GM23248 (cell line): ENCODE measurements around the gene KDM7A. TPM values are rescaled to one million over a fixed set of nuclear protein-coding genes. Genes with fewer than 3 reads are reported as not detected.

Experiments used
- DNase-seq: peaks from one replicate; pipeline ENCODE4 v3.0.0-alpha.2; 2015
- H2AFZ ChIP-seq: fragments of 200-600 bp; sonication (generic); 2 replicates; pipeline ENCODE4 v1.6.1; 2016; ENCODE audit warnings: antibody characterized with exemption
- H3F3A ChIP-seq: fragments of 200-600 bp; sonication (generic); 2 replicates; pipeline ENCODE4 v1.6.1; 2016; ENCODE audit warnings: mild to moderate bottlenecking, antibody characterized with exemption, mixed run types; ENCODE audit not compliant: insufficient read depth
- H3K27ac ChIP-seq: fragments of 200-600 bp; sonication (generic); 2 replicates; pipeline ENCODE4 v1.5.1; 2016; ENCODE audit warnings: mild to moderate bottlenecking
- H3K27me3 ChIP-seq: fragments of 200-600 bp; sonication (generic); replicated peaks from 2 replicates; pipeline ENCODE4 v1.6.1; 2016; ENCODE audit warnings: mild to moderate bottlenecking; ENCODE audit not compliant: insufficient read depth
- H3K36me3 ChIP-seq: fragments of 200-600 bp; sonication (generic); 2 replicates; pipeline ENCODE4 v1.6.1; 2016; ENCODE audit warnings: low read depth, mild to moderate bottlenecking
- H3K4me1 ChIP-seq: fragments of 200-600 bp; sonication (generic); 2 replicates; pipeline ENCODE4 v1.6.1; 2016; ENCODE audit warnings: mild to moderate bottlenecking; ENCODE audit not compliant: insufficient read depth
- H3K4me2 ChIP-seq: fragments of 200-600 bp; sonication (generic); one replicate; pipeline ENCODE4 v1.6.1; 2016; ENCODE audit warnings: mild to moderate bottlenecking; ENCODE audit not compliant: unreplicated experiment
- H3K4me3 ChIP-seq: fragments of 200-600 bp; sonication (generic); 2 replicates; pipeline ENCODE4 v1.5.1; 2016; ENCODE audit warnings: mild to moderate bottlenecking
- H3K79me2 ChIP-seq: fragments of 200-600 bp; sonication (generic); 2 replicates; pipeline ENCODE4 v1.6.1; 2016; ENCODE audit warnings: mild to moderate bottlenecking; ENCODE audit not compliant: insufficient read depth
- H3K9ac ChIP-seq: fragments of 200-600 bp; sonication (generic); 2 replicates; pipeline ENCODE4 v1.6.1; 2016; ENCODE audit warnings: mild to moderate bottlenecking
- H3K9me2 ChIP-seq: fragments of 200-600 bp; sonication (generic); 2 replicates; pipeline ENCODE4 v1.6.1; 2016; ENCODE audit warnings: mixed run types, mild to moderate bottlenecking, moderate library complexity; ENCODE audit not compliant: insufficient read depth
- H3K9me3 ChIP-seq: fragments of 200-600 bp; sonication (generic); one replicate; pipeline ENCODE4 v1.6.1; 2017; ENCODE audit warnings: low read depth
- H4K20me1 ChIP-seq: fragments of 200-600 bp; sonication (generic); 2 replicates; pipeline ENCODE4 v1.6.0; 2016; ENCODE audit not compliant: insufficient read depth
- EZH2 ChIP-seq: fragments of 200-600 bp; sonication (generic); IDR thresholded peaks from 2 replicates; pipeline ENCODE4 v1.6.1; 2018; ENCODE audit warnings: antibody characterized with exemption, mild to moderate bottlenecking; ENCODE audit not compliant: insufficient read depth, poor library complexity, severe bottlenecking
- EZH2phosphoT487 ChIP-seq: fragments of 200-600 bp; sonication (generic); IDR thresholded peaks from 2 replicates; pipeline ENCODE4 v1.6.1; 2018; ENCODE audit warnings: antibody characterized with exemption, moderate library complexity, mild to moderate bottlenecking, low read depth; ENCODE audit not compliant: insufficient read depth
- WGBS, 2 experiments: methylation state at CpG; one replicate each; pipeline ENCODE4 v1.1.6; 2015 to 2017; ENCODE audit warnings: low lambda C conversion rate in 2 of 2, low coverage in 1 of 2; ENCODE audit errors: missing lambda C conversion rate in 2 of 2; 5-methylcytosine and 5-hydroxymethylcytosine counted together
- in situ Hi-C: fragments of 300-500 bp; cut with MboI; formaldehyde crosslinking; loops from 2 replicates; pipeline ENCODE4 v1.15.0; 2020
- polyA plus RNA-seq: library from polyadenylated mRNA; unstranded; fragments of >200 nt; fragmentation: Nextera tagmentation; extraction: Ambion mirVana; gene quantifications from 2 replicates; pipeline ENCODE4 v1.2.1, GENCODE V29; 2016
- total RNA-seq: library from RNA; depleted of rRNA; stranded (reverse); fragments of >200 nt; shearing (Covaris generic); gene quantifications from 2 replicates; pipeline ENCODE4 v1.2.3, GENCODE V29; 2014

Gene KDM7A
- total and polyA plus RNA-seq, 2 experiments from 2014 or later, result 2.3 to 6.7 TPM

- no peak overlapping the region for H3K4me3 ChIP-seq
- no peak overlapping the region for H3K27ac ChIP-seq
- no peak for DNase-seq
- H3K27me3 ChIP-seq, result no peaks in the 10 kb centered on the region
- no peaks in the 10 kb centered on the region for H3K9me3 ChIP-seq
- no peaks in the 10 kb centered on the region for H3K4me1 ChIP-seq
- no peak overlapping the region for H2AFZ ChIP-seq
- H3F3A ChIP-seq, result no peaks in the 10 kb centered on the region
- WGBS, 2 experiments, result 96 to 98% methylated on average over 3 of the region's 3 CpGs
- H3K9me2 ChIP-seq, result no peaks in the 10 kb centered on the region
- in situ Hi-C loops, result no loop called here
- H3K9ac ChIP-seq, result no peak overlapping the region
- no peaks in the 10 kb centered on the region for H3K36me3 ChIP-seq
- H4K20me1 ChIP-seq, result no peaks in the 10 kb centered on the region
- no peak overlapping the region for H3K4me2 ChIP-seq
- TF ChIP-seq EZH2phosphoT487, result no peak
- TF ChIP-seq EZH2, result no peak
- no peaks in the 10 kb centered on the region for H3K79me2 ChIP-seq
Observed at GRCh38 chr7:140047197-140047596, 129.6 kb downstream of the KDM7A start.

DNA sequence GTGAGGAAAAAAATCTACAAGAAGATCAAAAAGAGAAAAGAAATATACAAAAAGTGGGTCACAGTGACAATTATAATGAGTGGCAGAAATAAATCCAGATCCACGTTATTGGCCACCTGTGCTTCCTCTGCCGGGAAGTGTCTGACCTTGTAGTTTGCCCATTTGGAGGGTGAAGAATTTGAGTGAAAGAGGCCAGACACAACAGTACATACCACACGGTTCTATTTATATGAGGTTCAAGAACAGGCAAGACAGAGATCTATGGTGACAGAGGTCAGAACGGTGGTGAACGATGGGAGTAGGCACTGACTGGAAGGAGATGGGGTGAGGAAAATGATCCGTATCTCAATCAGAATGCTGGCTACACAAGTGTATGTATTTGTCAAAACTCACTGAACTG, 131.1 kb downstream of the KDM7A start:
- no peaks in the 10 kb centered on the region for H3K79me2 ChIP-seq
- in situ Hi-C loops, result no loop called here

DNA sequence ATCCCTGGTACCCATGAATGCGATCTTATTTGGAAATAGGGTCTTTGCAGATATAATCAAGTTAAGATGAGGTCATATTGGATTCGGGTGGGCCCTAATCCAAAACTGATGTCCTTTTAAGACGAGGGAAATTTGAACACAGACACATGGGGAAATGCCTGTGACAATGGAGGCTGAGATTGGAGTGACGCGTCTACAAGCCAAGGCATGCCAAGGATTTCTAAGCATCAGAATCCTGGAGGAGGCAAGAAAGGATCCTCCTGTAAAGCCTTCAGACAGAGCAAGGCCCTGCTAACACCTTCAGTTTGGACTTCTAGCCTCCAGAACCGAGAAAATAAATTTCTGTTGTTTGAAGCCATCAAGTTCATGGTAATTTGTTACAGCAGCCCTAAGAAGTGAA, 132.5 kb downstream of the KDM7A start:
- Histone ChIP-seq H3K4me3 (no peak overlapping the region), H4K20me1 (no peaks in the 10 kb centered on the region), H3K9me2 (no peaks in the 10 kb centered on the region), H3K79me2 (no peaks in the 10 kb centered on the region), H3F3A (no peaks in the 10 kb centered on the region), H2AFZ (no peak overlapping the region), H3K9me3 (no peaks in the 10 kb centered on the region), H3K27ac (no peak overlapping the region), H3K4me2 (no peak overlapping the region), H3K9ac (no peak overlapping the region), H3K27me3 (no peaks in the 10 kb centered on the region), H3K4me1 (no peaks in the 10 kb centered on the region), H3K36me3 (no peaks in the 10 kb centered on the region)
- DNase-seq, result no peak
- in situ Hi-C loops, result no loop called here
- TF ChIP-seq EZH2phosphoT487 (no peak), EZH2 (no peak)
- WGBS, 2 experiments, result 89 to 93% methylated on average over 6 of the region's 6 CpGs

More for the DNA sequence above, 131.1 kb downstream of the KDM7A start:
- H3K27me3 ChIP-seq, result no peaks in the 10 kb centered on the region
- no peak overlapping the region for H3K4me3 ChIP-seq
- no peaks in the 10 kb centered on the region for H4K20me1 ChIP-seq
- H3K4me2 ChIP-seq, result no peak overlapping the region
- H3K9ac ChIP-seq, result no peak overlapping the region
- H3K36me3 ChIP-seq, result no peaks in the 10 kb centered on the region
- no peak for TF ChIP-seq EZH2
- TF ChIP-seq EZH2phosphoT487, result no peak
- H3K9me3 ChIP-seq, result no peaks in the 10 kb centered on the region
- H3F3A ChIP-seq, result no peaks in the 10 kb centered on the region
- no peak overlapping the region for H3K27ac ChIP-seq
- 83 to 88% methylated on average over 6 of the region's 6 CpGs for WGBS, 2 experiments
- no peaks in the 10 kb centered on the region for H3K4me1 ChIP-seq
- no peaks in the 10 kb centered on the region for H3K9me2 ChIP-seq
- no peak overlapping the region for H2AFZ ChIP-seq
- DNase-seq, result no peak

DNA sequence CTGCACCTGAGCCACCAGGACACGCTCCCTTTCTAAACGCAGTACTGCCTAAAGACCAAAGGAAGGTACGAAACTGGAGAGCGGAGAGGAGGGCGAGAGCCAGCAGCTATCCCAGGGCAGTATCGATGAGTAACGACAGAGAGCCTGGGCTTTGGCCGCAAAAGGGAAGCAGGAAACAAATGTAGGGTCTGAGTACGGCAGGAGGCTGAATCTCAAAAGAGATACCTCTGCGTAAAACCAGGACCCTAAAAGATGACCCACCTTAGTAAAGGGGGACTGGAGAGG, 134.5 kb downstream of the KDM7A start:
- no peaks in the 10 kb centered on the region for H4K20me1 ChIP-seq
- no peaks in the 10 kb centered on the region for H3K9me2 ChIP-seq
- H3F3A ChIP-seq, result no peaks in the 10 kb centered on the region
- no peaks in the 10 kb centered on the region for H3K4me1 ChIP-seq
- H3K79me2 ChIP-seq, result no peaks in the 10 kb centered on the region
- no peaks in the 10 kb centered on the region for H3K36me3 ChIP-seq
- in situ Hi-C loops, result no loop called here
- H3K27me3 ChIP-seq, result no peaks in the 10 kb centered on the region
- no peak overlapping the region for H2AFZ ChIP-seq
- H3K27ac ChIP-seq, result no peak overlapping the region
- no peak overlapping the region for H3K4me2 ChIP-seq
- 87% methylated on average over 10 of the region's 10 CpGs for WGBS, 2 experiments
- no peak overlapping the region for H3K9ac ChIP-seq
- H3K4me3 ChIP-seq, result no peak overlapping the region
- no peak for DNase-seq
- no peak for TF ChIP-seq EZH2
- TF ChIP-seq EZH2phosphoT487, result no peak
- H3K9me3 ChIP-seq, result no peaks in the 10 kb centered on the region
